ENCODE measurements around the gene ITPRID1. TPM values are rescaled to one million over a fixed set of nuclear protein-coding genes. Genes with fewer than 3 reads are reported as not detected.

The ITPRID1 gene
- polyA plus RNA-seq, 3 donors = not detected

DNA sequence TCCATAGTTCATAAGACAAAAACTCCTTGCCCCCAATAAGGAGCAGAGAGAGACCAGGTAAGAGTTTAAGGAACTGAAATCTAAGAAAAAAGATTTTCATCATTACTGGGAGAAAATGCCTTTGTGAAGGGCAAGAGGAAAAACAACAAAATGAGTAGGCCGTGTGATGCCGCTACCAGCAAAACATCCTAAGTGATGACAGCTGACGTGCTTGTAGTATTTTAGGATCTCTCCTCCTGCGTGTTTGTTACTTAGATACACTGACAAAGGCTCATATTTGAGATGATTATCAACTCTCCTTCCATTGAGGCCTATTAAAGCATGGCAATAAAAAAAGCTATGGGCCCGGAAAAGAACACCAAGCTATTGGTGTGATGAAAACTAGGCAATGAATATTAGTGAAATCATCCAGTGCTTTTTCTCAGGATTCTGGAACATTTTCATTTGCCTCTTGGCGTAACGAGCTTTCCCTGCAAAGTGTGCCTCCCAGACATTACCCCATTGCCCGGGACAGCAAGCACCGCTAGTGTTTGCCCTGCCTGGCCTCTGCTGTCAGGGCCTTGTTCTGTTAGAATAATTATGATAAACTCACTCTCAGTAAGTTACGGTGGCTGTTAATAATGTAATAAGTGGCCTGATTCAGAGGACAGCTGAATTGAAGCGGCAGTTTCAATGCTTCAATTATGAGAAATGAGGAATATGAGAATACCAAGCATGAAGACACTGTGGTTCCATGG lies 36.8 kb upstream of the ITPRID1 start:
- intact Hi-C loops (cut with micrococcal nuclease) = no loop called here

GRCh38 chr7:31478018-31478417 lies 35.9 kb upstream of the ITPRID1 start:
- no CpG with 5 or more reads among the region's 3 CpGs for WGBS (ENCODE audit: insufficient coverage)
- H3K27ac Mint-ChIP-seq = no peak overlapping the region
- Histone ChIP-seq H4K20me1 (ENCODE audit: insufficient read depth, low read length) (no peaks in the 10 kb centered on the region), H2AFZ (ENCODE audit: insufficient read depth, low read depth, low read length, poor library complexity, severe bottlenecking) (no peak overlapping the region), H3K27me3 (ENCODE audit: control insufficient read depth in 2 of 2, insufficient read depth in 2 of 2, low read length in 2 of 2) (no peaks in the 10 kb centered on the region), H3K36me3 (replicated peaks in 1 of 2; ENCODE audit: control insufficient read depth in 1 of 2, insufficient read depth in 2 of 2, low read length in 2 of 2) (no peaks in the 10 kb centered on the region), H3K4me3 (replicated peaks in 1 of 3; ENCODE audit: low read depth in 2 of 3, low read length in 3 of 3) (no peak overlapping the region), H3K9me3 (replicated peaks in 1 of 2; ENCODE audit: control insufficient read depth in 1 of 2, insufficient read depth in 1 of 2, low read length in 2 of 2) (no peaks in the 10 kb centered on the region), H3K9ac (ENCODE audit: insufficient read depth, low read length, poor library complexity, severe bottlenecking) (no peak overlapping the region), H3K4me2 (replicated peaks; ENCODE audit: extremely low read depth, low read length, poor library complexity, severe bottlenecking) (no peak overlapping the region), H3K79me2 (ENCODE audit: insufficient read depth, low read length) (no peaks in the 10 kb centered on the region), H3K4me1 (ENCODE audit: control insufficient read depth in 1 of 2, insufficient read depth in 2 of 2, low read length in 2 of 2) (peaks cover 7 to 12% of the 10 kb centered on the region in 2 donors), H3K27ac (ENCODE audit: low read depth in 1 of 2, low read length in 2 of 2) (no peak overlapping the region)
- no peaks in the 10 kb centered on the region for H3K36me3 Mint-ChIP-seq
- peaks cover 0 to 2% (median 0%) of the 10 kb centered on the region in 7 donors for H3K9me3 Mint-ChIP-seq
- TF ChIP-seq CTCF (IDR thresholded peaks at IDR 0.05) = no peak
- DNase-seq = no peak
- intact Hi-C loops (cut with micrococcal nuclease) = no loop called here
- H3K4me3 Mint-ChIP-seq = no peak overlapping the region
- peaks cover 12% of the 10 kb centered on the region for H3K4me1 Mint-ChIP-seq
- peaks cover 2 to 5% (median 2%) of the 10 kb centered on the region in 3 donors for H3K27me3 Mint-ChIP-seq (ENCODE audit: low read depth in 3 of 3)

More for the DNA sequence above, 36.8 kb upstream of the ITPRID1 start:
- H3K4me1 Mint-ChIP-seq = peaks cover 12% of the 10 kb centered on the region
- Histone ChIP-seq H3K4me3 (replicated peaks in 1 of 3; ENCODE audit: low read depth in 2 of 3, low read length in 3 of 3) (no peak overlapping the region), H3K79me2 (ENCODE audit: insufficient read depth, low read length) (no peaks in the 10 kb centered on the region), H3K4me1 (ENCODE audit: control insufficient read depth in 1 of 2, insufficient read depth in 2 of 2, low read length in 2 of 2) (peaks cover 7 to 12% of the 10 kb centered on the region in 2 donors), H3K36me3 (replicated peaks in 1 of 2; ENCODE audit: control insufficient read depth in 1 of 2, insufficient read depth in 2 of 2, low read length in 2 of 2) (no peaks in the 10 kb centered on the region), H3K27ac (ENCODE audit: low read depth in 1 of 2, low read length in 2 of 2) (no peak overlapping the region), H4K20me1 (ENCODE audit: insufficient read depth, low read length) (no peaks in the 10 kb centered on the region), H3K9me3 (replicated peaks in 1 of 2; ENCODE audit: control insufficient read depth in 1 of 2, insufficient read depth in 1 of 2, low read length in 2 of 2) (no peaks in the 10 kb centered on the region), H3K27me3 (ENCODE audit: control insufficient read depth in 2 of 2, insufficient read depth in 2 of 2, low read length in 2 of 2) (no peaks in the 10 kb centered on the region), H2AFZ (ENCODE audit: insufficient read depth, low read depth, low read length, poor library complexity, severe bottlenecking) (no peak overlapping the region), H3K4me2 (replicated peaks; ENCODE audit: extremely low read depth, low read length, poor library complexity, severe bottlenecking) (no peak overlapping the region), H3K9ac (ENCODE audit: insufficient read depth, low read length, poor library complexity, severe bottlenecking) (no peak overlapping the region)
- TF ChIP-seq CTCF (IDR thresholded peaks at IDR 0.05) = no peak
- no peak overlapping the region for H3K27ac Mint-ChIP-seq
- no peak for DNase-seq
- WGBS (ENCODE audit: insufficient coverage) = 98% methylated on average over 7 of the region's 11 CpGs
- no peaks in the 10 kb centered on the region for H3K9me3 Mint-ChIP-seq
- peaks cover 2 to 3% (median 2%) of the 10 kb centered on the region in 3 donors for H3K27me3 Mint-ChIP-seq (ENCODE audit: low read depth in 3 of 3)
- no peak overlapping the region for H3K4me3 Mint-ChIP-seq
- no peaks in the 10 kb centered on the region for H3K36me3 Mint-ChIP-seq
